ENCODE measurements around the gene ZFHX3.

ZFHX3 gene

DNA sequence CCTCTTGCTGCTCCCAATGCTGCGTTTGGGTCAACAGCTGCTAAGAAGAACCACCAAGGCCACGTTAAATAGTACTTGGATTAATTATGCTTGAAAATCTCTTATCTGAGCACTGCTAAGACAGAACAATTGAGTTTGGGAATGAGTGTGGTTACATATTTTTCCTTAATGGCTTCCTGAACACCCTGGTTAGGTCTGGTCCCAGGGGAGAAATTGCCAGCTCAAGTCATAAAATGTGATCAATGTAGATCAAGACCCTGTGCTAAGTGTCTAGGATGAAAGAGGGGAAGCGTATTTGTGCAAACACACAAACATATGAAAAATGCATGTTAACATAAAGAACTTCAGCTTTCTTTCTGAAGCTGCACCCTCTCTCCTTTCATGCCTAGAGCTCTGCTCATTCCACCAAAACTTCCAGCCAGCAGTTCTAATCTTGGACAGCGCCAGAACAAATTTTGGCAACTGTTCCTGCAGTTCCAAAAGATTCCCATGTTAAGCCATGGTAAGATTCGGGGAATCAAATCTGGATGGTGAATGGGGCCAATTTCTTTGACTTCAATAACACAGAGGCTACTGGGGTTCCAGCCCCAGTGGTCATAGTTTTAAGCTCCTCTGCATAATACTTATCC, 72.0 kb downstream of the ZFHX3 start:
- TF ChIP-seq EGR1 (IDR thresholded peaks at IDR 0.05), result no peak
- TF ChIP-seq ZBTB7A (IDR thresholded peaks at IDR 0.05; ENCODE audit: low read depth), result no peak
- no peak for TF ChIP-seq NFIC (IDR thresholded peaks at IDR 0.05)
- TF ChIP-seq TAF1 (IDR thresholded peaks at IDR 0.05; ENCODE audit: low read depth), result no peak
- TF ChIP-seq, protein P1, sequence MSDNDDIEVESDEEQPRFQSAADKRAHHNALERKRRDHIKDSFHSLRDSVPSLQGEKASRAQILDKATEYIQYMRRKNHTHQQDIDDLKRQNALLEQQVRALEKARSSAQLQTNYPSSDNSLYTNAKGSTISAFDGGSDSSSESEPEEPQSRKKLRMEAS (IDR thresholded peaks at IDR 0.05), result no peak
- TF ChIP-seq EP300 (IDR thresholded peaks at IDR 0.05; ENCODE audit: borderline replicate concordance), result no peak
- no peak for TF ChIP-seq CEBPB (IDR thresholded peaks at IDR 0.05)
- TF ChIP-seq, protein P2, sequence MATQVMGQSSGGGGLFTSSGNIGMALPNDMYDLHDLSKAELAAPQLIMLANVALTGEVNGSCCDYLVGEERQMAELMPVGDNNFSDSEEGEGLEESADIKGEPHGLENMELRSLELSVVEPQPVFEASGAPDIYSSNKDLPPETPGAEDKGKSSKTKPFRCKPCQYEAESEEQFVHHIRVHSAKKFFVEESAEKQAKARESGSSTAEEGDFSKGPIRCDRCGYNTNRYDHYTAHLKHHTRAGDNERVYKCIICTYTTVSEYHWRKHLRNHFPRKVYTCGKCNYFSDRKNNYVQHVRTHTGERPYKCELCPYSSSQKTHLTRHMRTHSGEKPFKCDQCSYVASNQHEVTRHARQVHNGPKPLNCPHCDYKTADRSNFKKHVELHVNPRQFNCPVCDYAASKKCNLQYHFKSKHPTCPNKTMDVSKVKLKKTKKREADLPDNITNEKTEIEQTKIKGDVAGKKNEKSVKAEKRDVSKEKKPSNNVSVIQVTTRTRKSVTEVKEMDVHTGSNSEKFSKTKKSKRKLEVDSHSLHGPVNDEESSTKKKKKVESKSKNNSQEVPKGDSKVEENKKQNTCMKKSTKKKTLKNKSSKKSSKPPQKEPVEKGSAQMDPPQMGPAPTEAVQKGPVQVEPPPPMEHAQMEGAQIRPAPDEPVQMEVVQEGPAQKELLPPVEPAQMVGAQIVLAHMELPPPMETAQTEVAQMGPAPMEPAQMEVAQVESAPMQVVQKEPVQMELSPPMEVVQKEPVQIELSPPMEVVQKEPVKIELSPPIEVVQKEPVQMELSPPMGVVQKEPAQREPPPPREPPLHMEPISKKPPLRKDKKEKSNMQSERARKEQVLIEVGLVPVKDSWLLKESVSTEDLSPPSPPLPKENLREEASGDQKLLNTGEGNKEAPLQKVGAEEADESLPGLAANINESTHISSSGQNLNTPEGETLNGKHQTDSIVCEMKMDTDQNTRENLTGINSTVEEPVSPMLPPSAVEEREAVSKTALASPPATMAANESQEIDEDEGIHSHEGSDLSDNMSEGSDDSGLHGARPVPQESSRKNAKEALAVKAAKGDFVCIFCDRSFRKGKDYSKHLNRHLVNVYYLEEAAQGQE (IDR thresholded peaks at IDR 0.05; ENCODE audit: low read depth), result peak; percentile 48; the same call in 1 of the 2 replicates
- no peak for TF ChIP-seq TEAD4 (IDR thresholded peaks at IDR 0.05)

DNA sequence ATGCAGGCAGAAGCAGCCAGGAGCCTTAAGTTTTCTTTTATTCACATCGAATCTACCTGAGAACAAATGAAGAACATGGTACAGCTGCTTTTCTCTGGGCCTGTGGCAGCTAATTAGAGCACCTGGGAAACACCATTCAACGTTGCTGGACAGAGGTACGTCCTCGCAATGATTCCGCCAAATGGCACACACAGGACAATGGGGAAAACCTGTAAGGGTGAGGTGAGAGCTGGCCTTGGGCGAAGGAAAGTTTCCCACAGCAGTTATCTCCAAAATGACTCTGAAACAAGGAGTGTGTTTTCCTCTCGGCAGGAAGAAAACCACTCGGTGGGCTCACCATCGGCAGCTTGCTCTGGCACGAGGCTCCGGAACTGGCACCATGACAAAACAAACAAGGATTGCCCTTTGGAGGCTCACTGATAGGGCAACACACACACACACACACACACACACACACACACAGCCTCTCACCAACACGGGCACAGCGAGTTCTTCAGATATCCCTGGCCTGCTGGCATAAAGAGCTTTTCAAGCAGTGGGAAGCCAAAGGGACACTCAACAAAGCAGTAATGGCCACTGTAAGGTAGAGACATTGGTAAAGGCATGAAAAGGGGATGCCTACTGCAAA, 73.7 kb downstream of the ZFHX3 start:
- TF ChIP-seq NFIC (IDR thresholded peaks at IDR 0.05), result no peak
- no peak for TF ChIP-seq TAF1 (IDR thresholded peaks at IDR 0.05; ENCODE audit: low read depth)
- no peak for TF ChIP-seq EP300 (IDR thresholded peaks at IDR 0.05; ENCODE audit: borderline replicate concordance)

DNA sequence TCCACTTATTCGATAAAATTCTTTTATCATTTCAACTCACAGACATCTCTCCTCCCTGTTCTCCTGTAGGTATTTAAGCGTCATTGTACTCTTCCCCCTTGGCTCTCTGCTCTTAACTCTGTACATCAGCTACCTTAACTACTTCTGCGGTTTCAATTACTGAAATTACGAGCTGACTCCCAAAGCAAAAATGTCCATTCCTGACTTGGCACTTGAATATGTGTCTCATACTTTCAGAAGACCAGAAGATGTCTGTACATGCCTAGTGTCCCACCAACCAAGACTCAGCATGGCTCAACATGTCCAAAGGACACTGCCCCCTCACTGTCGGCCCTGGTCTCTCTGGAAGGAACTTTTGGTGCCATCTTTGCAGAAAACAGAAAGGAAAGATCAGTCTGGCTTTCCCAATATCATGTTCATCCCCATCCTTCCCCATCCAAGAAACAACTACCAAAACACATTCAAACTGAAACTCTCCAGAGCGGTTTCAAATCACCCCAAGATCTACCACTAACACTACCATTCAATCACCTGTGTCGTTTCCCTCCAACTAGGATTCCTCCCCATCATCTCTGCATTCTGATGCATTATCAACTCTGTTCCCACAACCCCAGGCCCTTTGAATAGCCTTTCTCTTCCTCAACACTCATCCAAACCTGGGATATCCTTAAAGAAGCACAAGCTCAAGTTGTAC, 74.9 kb downstream of the ZFHX3 start:
- TF ChIP-seq ZBTB7A (IDR thresholded peaks at IDR 0.05; ENCODE audit: low read depth) (no peak), CREB1 (IDR thresholded peaks at IDR 0.05; ENCODE audit: low read depth) (no peak), TAF1 (IDR thresholded peaks at IDR 0.05; ENCODE audit: low read depth) (no peak), FOXM1 (IDR thresholded peaks at IDR 0.05; ENCODE audit: borderline replicate concordance, low read depth) (no peak), YY1 (IDR thresholded peaks at IDR 0.05; ENCODE audit: low read depth) (no peak), CEBPB (IDR thresholded peaks at IDR 0.05) (no peak), EP300 (IDR thresholded peaks at IDR 0.05; ENCODE audit: borderline replicate concordance) (no peak), TEAD4 (IDR thresholded peaks at IDR 0.05) (no peak)
- TF ChIP-seq, protein P2 (IDR thresholded peaks at IDR 0.05; ENCODE audit: low read depth), result no peak
- TF ChIP-seq, protein P1 (IDR thresholded peaks at IDR 0.05), result no peak

DNA sequence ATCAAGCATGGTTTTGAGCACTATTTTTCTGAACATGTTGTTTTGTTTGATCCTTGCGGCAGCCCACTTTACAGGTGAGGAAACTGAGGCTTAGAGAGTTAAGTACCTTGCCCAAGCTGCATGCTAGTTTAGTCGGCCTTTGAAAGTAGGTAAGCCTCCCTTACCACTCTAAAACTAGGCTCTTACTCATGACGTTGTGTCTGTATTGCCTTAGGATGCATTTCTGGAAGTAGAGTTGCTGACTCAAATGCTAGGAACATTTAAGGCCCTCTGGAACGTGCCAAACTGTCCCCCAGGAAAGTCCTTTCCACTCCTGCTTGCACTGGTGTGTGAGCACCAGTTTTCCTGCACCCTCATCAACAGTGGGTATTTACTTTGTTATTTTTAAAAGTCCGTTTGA, 76.6 kb downstream of the ZFHX3 start:
- TF ChIP-seq TAF1 (IDR thresholded peaks at IDR 0.05; ENCODE audit: low read depth) (no peak), CEBPB (IDR thresholded peaks at IDR 0.05) (no peak), EGR1 (IDR thresholded peaks at IDR 0.05) (no peak), CREB1 (IDR thresholded peaks at IDR 0.05; ENCODE audit: low read depth) (no peak)
- TF ChIP-seq, protein P1 (IDR thresholded peaks at IDR 0.05), result no peak

DNA sequence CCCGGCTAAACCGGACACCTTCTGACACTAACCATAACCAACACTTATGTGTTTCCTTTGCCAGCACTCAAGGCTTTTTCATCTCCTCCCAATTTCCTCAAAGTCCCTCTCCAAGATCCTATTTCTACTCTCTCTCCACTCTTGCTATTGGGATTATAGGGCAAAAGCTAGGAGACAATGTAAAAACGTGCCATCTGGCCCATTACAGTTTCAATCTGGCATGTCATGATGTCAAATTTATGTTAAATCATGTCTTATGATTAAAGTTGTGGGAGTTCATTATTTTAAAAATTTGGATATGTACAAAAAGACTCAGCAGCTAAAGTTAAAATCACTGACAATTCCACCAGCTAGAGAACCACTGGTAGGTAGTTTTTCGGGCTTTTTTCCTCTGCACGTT, 77.3 kb downstream of the ZFHX3 start:
- TF ChIP-seq TEAD4 (IDR thresholded peaks at IDR 0.05) (no peak), EP300 (IDR thresholded peaks at IDR 0.05; ENCODE audit: borderline replicate concordance) (no peak), FOXM1 (IDR thresholded peaks at IDR 0.05; ENCODE audit: borderline replicate concordance, low read depth) (no peak), EGR1 (IDR thresholded peaks at IDR 0.05) (no peak)
- TF ChIP-seq, protein P1 (IDR thresholded peaks at IDR 0.05), result no peak
- TF ChIP-seq, protein P3, sequence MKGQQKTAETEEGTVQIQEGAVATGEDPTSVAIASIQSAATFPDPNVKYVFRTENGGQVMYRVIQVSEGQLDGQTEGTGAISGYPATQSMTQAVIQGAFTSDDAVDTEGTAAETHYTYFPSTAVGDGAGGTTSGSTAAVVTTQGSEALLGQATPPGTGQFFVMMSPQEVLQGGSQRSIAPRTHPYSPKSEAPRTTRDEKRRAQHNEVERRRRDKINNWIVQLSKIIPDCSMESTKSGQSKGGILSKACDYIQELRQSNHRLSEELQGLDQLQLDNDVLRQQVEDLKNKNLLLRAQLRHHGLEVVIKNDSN (IDR thresholded peaks at IDR 0.05), result no peak

DNA sequence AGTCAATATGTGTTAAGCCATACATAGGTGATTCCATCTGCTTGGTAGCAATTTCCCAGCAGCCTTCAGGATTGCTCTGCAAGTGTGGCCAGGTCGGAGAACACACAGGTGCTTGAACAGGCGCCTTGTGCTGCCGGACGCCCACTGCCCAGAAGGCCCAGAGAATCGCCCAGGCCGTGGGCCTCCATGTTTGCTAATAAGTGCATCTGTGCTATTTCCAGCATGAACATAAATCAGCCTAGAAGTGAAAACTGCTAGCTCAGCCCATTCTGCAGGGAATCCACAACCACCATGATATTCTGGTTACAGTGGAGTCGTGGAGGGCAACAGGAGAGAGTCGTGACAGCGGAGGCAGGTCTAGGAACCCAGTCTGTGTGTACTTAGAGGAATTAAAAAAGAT, 78.1 kb downstream of the ZFHX3 start:
- TF ChIP-seq TEAD4 (IDR thresholded peaks at IDR 0.05) (no peak), ZBTB7A (IDR thresholded peaks at IDR 0.05; ENCODE audit: low read depth) (no peak), NFIC (IDR thresholded peaks at IDR 0.05) (no peak), RAD21 (IDR thresholded peaks at IDR 0.05; ENCODE audit: low read depth) (no peak), CREB1 (IDR thresholded peaks at IDR 0.05; ENCODE audit: low read depth) (no peak), CEBPB (IDR thresholded peaks at IDR 0.05) (no peak), TAF1 (IDR thresholded peaks at IDR 0.05; ENCODE audit: low read depth) (no peak), YY1 (IDR thresholded peaks at IDR 0.05; ENCODE audit: low read depth) (no peak), EP300 (IDR thresholded peaks at IDR 0.05; ENCODE audit: borderline replicate concordance) (no peak), FOXM1 (IDR thresholded peaks at IDR 0.05; ENCODE audit: borderline replicate concordance, low read depth) (no peak), EGR1 (IDR thresholded peaks at IDR 0.05) (no peak)
- TF ChIP-seq, protein P2 (IDR thresholded peaks at IDR 0.05; ENCODE audit: low read depth), result no peak
